DOHH2 (cell line): ENCODE results near the gene ZMAT5.

Experiments used
- H3F3A ChIP-seq: fragments of 200-600 bp; sonication (generic), shearing (Covaris generic); 2 replicates; pipeline ENCODE4 v1.6.0; 2016; ENCODE audit warnings: antibody characterized with exemption, mild to moderate bottlenecking; ENCODE audit not compliant: control insufficient read depth, insufficient read depth
- H3K27ac ChIP-seq: fragments of 200-600 bp; sonication (generic); 2 replicates; pipeline ENCODE4 v1.5.1; 2014; ENCODE audit warnings: low read depth, mild to moderate bottlenecking, low read length, moderate library complexity
- H3K27me3 ChIP-seq: fragments of 200-600 bp; sonication (generic); 2 replicates; pipeline ENCODE4 v1.6.1; 2014; ENCODE audit warnings: mild to moderate bottlenecking, low read length, mixed read lengths; ENCODE audit not compliant: control insufficient read depth
- H3K36me3 ChIP-seq: fragments of 200-600 bp; sonication (generic); 2 replicates; pipeline ENCODE4 v1.6.1; 2014; ENCODE audit warnings: mild to moderate bottlenecking, low read length, moderate library complexity, mixed read lengths; ENCODE audit not compliant: control insufficient read depth
- H3K4me1 ChIP-seq: fragments of 200-600 bp; sonication (generic); 2 replicates; pipeline ENCODE4 v1.6.1; 2014; ENCODE audit warnings: mild to moderate bottlenecking, low read length, mixed read lengths; ENCODE audit not compliant: control insufficient read depth
- H3K4me2 ChIP-seq: fragments of 200-600 bp; sonication (generic); 2 replicates; pipeline ENCODE4 v1.6.0; 2014; ENCODE audit warnings: mild to moderate bottlenecking, low read length, moderate library complexity
- H3K4me3 ChIP-seq: fragments of 200-600 bp; sonication (generic); 2 replicates; pipeline ENCODE4 v1.5.1; 2014; ENCODE audit warnings: mild to moderate bottlenecking, low read length, mixed read lengths
- H3K79me2 ChIP-seq: fragments of 200-600 bp; sonication (generic); 2 replicates; pipeline ENCODE4 v1.6.1; 2014; ENCODE audit warnings: mild to moderate bottlenecking, low read length, mixed read lengths; ENCODE audit not compliant: control insufficient read depth
- H3K9me2 ChIP-seq: fragments of 200-600 bp; sonication (generic); replicated peaks from 2 replicates; pipeline ENCODE4 v1.6.1; 2014; ENCODE audit warnings: mild to moderate bottlenecking, low read length, mixed read lengths; ENCODE audit not compliant: control insufficient read depth
- H3K9me3 ChIP-seq: fragments of 200-600 bp; sonication (generic); 2 replicates; pipeline ENCODE4 v1.6.1; 2014; ENCODE audit warnings: antibody characterized with exemption, low read length, mixed read lengths; ENCODE audit not compliant: control insufficient read depth, insufficient read depth
- H4K20me1 ChIP-seq: fragments of 200-600 bp; sonication (generic); 2 replicates; pipeline ENCODE4 v1.6.0; 2014; ENCODE audit warnings: low read depth, mild to moderate bottlenecking, antibody characterized with exemption, low read length, moderate library complexity; ENCODE audit not compliant: control insufficient read depth, insufficient read depth
- CTCF ChIP-seq: fragments of 200-600 bp; sonication (generic); IDR thresholded peaks from one replicate; pipeline ENCODE4 v1.5.1; 2014; ENCODE audit warnings: antibody characterized with exemption, mild to moderate bottlenecking, low read depth, low read length; ENCODE audit not compliant: poor library complexity, severe bottlenecking
- EZH2phosphoT487 ChIP-seq: fragments of 200-600 bp; sonication (generic); IDR thresholded peaks from 2 replicates; pipeline ENCODE4 v1.6.1; 2017; ENCODE audit warnings: borderline replicate concordance, mild to moderate bottlenecking, antibody characterized with exemption, low read length, moderate library complexity, mixed read lengths

Gene ZMAT5

DNA sequence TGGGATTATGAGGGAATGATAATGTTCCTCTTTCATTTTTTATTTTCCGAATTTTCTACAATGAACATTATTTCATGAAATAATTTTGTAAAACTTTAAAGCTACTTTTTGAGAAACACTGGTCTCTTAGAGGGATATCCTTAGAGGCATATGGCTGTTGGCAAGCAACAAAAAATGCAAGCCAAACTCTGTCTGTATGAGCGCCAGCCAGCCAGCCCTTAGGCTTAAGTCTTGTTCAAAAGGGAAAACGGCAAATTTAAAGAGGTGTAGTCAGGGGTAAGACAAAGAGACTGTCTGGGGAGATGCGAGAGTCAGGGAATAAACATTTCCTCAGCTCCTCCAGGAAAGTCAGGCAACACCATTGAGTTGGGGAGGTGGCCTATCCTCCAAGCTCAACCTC lies 48.8 kb upstream of the ZMAT5 start:
- no peak overlapping the region for H3K4me3 ChIP-seq
- H3F3A ChIP-seq = no peaks in the 10 kb centered on the region
- no peaks in the 10 kb centered on the region for H3K9me2 ChIP-seq
- H3K4me1 ChIP-seq = no peaks in the 10 kb centered on the region
- TF ChIP-seq CTCF (no peak), EZH2phosphoT487 (no peak)
- H3K36me3 ChIP-seq = peaks cover 75% of the 10 kb centered on the region
- no peaks in the 10 kb centered on the region for H3K9me3 ChIP-seq
- no peak overlapping the region for H3K4me2 ChIP-seq
- no peaks in the 10 kb centered on the region for H4K20me1 ChIP-seq
- H3K27ac ChIP-seq = no peak overlapping the region
- no peaks in the 10 kb centered on the region for H3K79me2 ChIP-seq
- H3K27me3 ChIP-seq = no peaks in the 10 kb centered on the region

DNA sequence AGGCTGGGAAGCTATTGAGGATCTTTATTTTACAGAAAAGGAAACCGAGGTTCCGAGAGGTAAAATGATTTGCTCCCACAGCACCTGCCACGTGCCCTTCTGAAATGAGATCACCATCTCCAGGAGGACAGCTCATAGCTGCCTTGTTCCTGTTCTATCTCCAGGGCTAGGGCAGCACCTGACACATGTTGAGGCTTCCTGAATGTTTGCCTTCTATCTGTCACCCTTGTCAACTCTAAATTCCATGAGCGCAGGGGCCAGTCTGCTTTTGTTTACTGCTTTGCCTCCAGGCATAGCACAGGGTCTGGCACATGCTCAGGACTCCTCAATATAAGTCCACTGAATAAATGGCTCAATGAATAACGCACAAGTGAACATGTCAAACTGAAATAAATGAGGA lies 47.2 kb upstream of the ZMAT5 start:
- no peak overlapping the region for H3K4me2 ChIP-seq
- H3K27me3 ChIP-seq = no peaks in the 10 kb centered on the region
- no peaks in the 10 kb centered on the region for H3K79me2 ChIP-seq
- no peak overlapping the region for H3K4me3 ChIP-seq
- no peaks in the 10 kb centered on the region for H3K9me2 ChIP-seq
- no peaks in the 10 kb centered on the region for H3K9me3 ChIP-seq
- H3F3A ChIP-seq = no peaks in the 10 kb centered on the region
- H3K27ac ChIP-seq = no peak overlapping the region
- no peaks in the 10 kb centered on the region for H3K4me1 ChIP-seq
- peaks cover 76% of the 10 kb centered on the region for H3K36me3 ChIP-seq
- TF ChIP-seq CTCF (no peak), EZH2phosphoT487 (no peak)
- no peaks in the 10 kb centered on the region for H4K20me1 ChIP-seq

GRCh38 chr22:29813563-29813962 lies 46.8 kb upstream of the ZMAT5 start:
- Histone ChIP-seq H4K20me1 (no peaks in the 10 kb centered on the region), H3K27ac (no peak overlapping the region), H3K4me2 (no peak overlapping the region), H3K4me3 (no peak overlapping the region), H3K9me3 (no peaks in the 10 kb centered on the region), H3K79me2 (no peaks in the 10 kb centered on the region), H3F3A (no peaks in the 10 kb centered on the region), H3K4me1 (no peaks in the 10 kb centered on the region), H3K36me3 (peaks cover 72% of the 10 kb centered on the region), H3K27me3 (no peaks in the 10 kb centered on the region), H3K9me2 (no peaks in the 10 kb centered on the region)
- TF ChIP-seq CTCF = no peak
- TF ChIP-seq EZH2phosphoT487 = no peak

GRCh38 chr22:29813126-29813525 lies 46.3 kb upstream of the ZMAT5 start:
- Histone ChIP-seq H3K9me3 (no peaks in the 10 kb centered on the region), H4K20me1 (no peaks in the 10 kb centered on the region), H3K79me2 (no peaks in the 10 kb centered on the region), H3K4me2 (no peak overlapping the region), H3K36me3 (peaks cover 75% of the 10 kb centered on the region), H3K27me3 (no peaks in the 10 kb centered on the region), H3K4me3 (no peak overlapping the region), H3K4me1 (no peaks in the 10 kb centered on the region), H3F3A (no peaks in the 10 kb centered on the region), H3K9me2 (no peaks in the 10 kb centered on the region), H3K27ac (no peak overlapping the region)
- TF ChIP-seq CTCF = no peak
- no peak for TF ChIP-seq EZH2phosphoT487
